DOHH2 (cell line): ENCODE measurements around the gene C4B.
"Not testable (repeated sequence)": the region's sequence is repeated elsewhere in the genome, so short reads cannot be mapped to it uniquely, and the experiment has no call there.

ENCODE experiments used
- H3F3A ChIP-seq: fragments of 200-600 bp; sonication (generic), shearing (Covaris generic); 2 replicates; pipeline ENCODE4 v1.6.0; 2016; ENCODE audit warnings: antibody characterized with exemption, mild to moderate bottlenecking; ENCODE audit not compliant: control insufficient read depth, insufficient read depth
- H3K27ac ChIP-seq: fragments of 200-600 bp; sonication (generic); 2 replicates; pipeline ENCODE4 v1.5.1; 2014; ENCODE audit warnings: low read depth, mild to moderate bottlenecking, low read length, moderate library complexity
- H3K27me3 ChIP-seq: fragments of 200-600 bp; sonication (generic); 2 replicates; pipeline ENCODE4 v1.6.1; 2014; ENCODE audit warnings: mild to moderate bottlenecking, low read length, mixed read lengths; ENCODE audit not compliant: control insufficient read depth
- H3K36me3 ChIP-seq: fragments of 200-600 bp; sonication (generic); 2 replicates; pipeline ENCODE4 v1.6.1; 2014; ENCODE audit warnings: mild to moderate bottlenecking, low read length, moderate library complexity, mixed read lengths; ENCODE audit not compliant: control insufficient read depth
- H3K4me1 ChIP-seq: fragments of 200-600 bp; sonication (generic); 2 replicates; pipeline ENCODE4 v1.6.1; 2014; ENCODE audit warnings: mild to moderate bottlenecking, low read length, mixed read lengths; ENCODE audit not compliant: control insufficient read depth
- H3K4me2 ChIP-seq: fragments of 200-600 bp; sonication (generic); 2 replicates; pipeline ENCODE4 v1.6.0; 2014; ENCODE audit warnings: mild to moderate bottlenecking, low read length, moderate library complexity
- H3K4me3 ChIP-seq: fragments of 200-600 bp; sonication (generic); 2 replicates; pipeline ENCODE4 v1.5.1; 2014; ENCODE audit warnings: mild to moderate bottlenecking, low read length, mixed read lengths
- H3K79me2 ChIP-seq: fragments of 200-600 bp; sonication (generic); 2 replicates; pipeline ENCODE4 v1.6.1; 2014; ENCODE audit warnings: mild to moderate bottlenecking, low read length, mixed read lengths; ENCODE audit not compliant: control insufficient read depth
- H3K9me2 ChIP-seq: fragments of 200-600 bp; sonication (generic); replicated peaks from 2 replicates; pipeline ENCODE4 v1.6.1; 2014; ENCODE audit warnings: mild to moderate bottlenecking, low read length, mixed read lengths; ENCODE audit not compliant: control insufficient read depth
- H3K9me3 ChIP-seq: fragments of 200-600 bp; sonication (generic); 2 replicates; pipeline ENCODE4 v1.6.1; 2014; ENCODE audit warnings: antibody characterized with exemption, low read length, mixed read lengths; ENCODE audit not compliant: control insufficient read depth, insufficient read depth
- H4K20me1 ChIP-seq: fragments of 200-600 bp; sonication (generic); 2 replicates; pipeline ENCODE4 v1.6.0; 2014; ENCODE audit warnings: low read depth, mild to moderate bottlenecking, antibody characterized with exemption, low read length, moderate library complexity; ENCODE audit not compliant: control insufficient read depth, insufficient read depth

Gene C4B

GRCh38 chr6:31994421-31994820 is 20.2 kb upstream of the C4B start:
- H3K4me3 ChIP-seq, H3K79me2 ChIP-seq, H3K27me3 ChIP-seq, H3K36me3 ChIP-seq, H4K20me1 ChIP-seq, H3K4me2 ChIP-seq, H3K27ac ChIP-seq, H3F3A ChIP-seq, H3K9me3 ChIP-seq, H3K4me1 ChIP-seq, H3K9me2 ChIP-seq: not testable (repeated sequence)

GRCh38 chr6:31996385-31996784 is 18.2 kb upstream of the C4B start:
- H3K4me1 ChIP-seq, H3K79me2 ChIP-seq, H3K4me2 ChIP-seq, H3K4me3 ChIP-seq, H3K36me3 ChIP-seq, H3F3A ChIP-seq, H4K20me1 ChIP-seq, H3K9me2 ChIP-seq, H3K27me3 ChIP-seq, H3K27ac ChIP-seq, H3K9me3 ChIP-seq: not testable (repeated sequence)

GRCh38 chr6:32002546-32003268 is 11.9 kb upstream of the C4B start:
- not testable (repeated sequence) for H3K4me2 ChIP-seq, H3K27me3 ChIP-seq

GRCh38 chr6:32003301-32003700 is 11.3 kb upstream of the C4B start:
- not testable (repeated sequence) for H3K27ac ChIP-seq, H3K9me3 ChIP-seq, H3K36me3 ChIP-seq, H3K4me2 ChIP-seq, H3K27me3 ChIP-seq, H3K9me2 ChIP-seq, H3K4me3 ChIP-seq, H3K79me2 ChIP-seq, H4K20me1 ChIP-seq, H3K4me1 ChIP-seq, H3F3A ChIP-seq

More at GRCh38 chr6:32002546-32003268, 11.9 kb upstream of the C4B start:
- not testable (repeated sequence) for H3K9me2 ChIP-seq, H3F3A ChIP-seq, H3K9me3 ChIP-seq, H4K20me1 ChIP-seq, H3K4me1 ChIP-seq, H3K27ac ChIP-seq, H3K4me3 ChIP-seq, H3K79me2 ChIP-seq, H3K36me3 ChIP-seq

- H3K36me3 ChIP-seq, H3K9me2 ChIP-seq, H3K9me3 ChIP-seq, H3K4me2 ChIP-seq, H3K4me1 ChIP-seq, H3K27me3 ChIP-seq, H3K27ac ChIP-seq, H4K20me1 ChIP-seq, H3K79me2 ChIP-seq, H3F3A ChIP-seq, H3K4me3 ChIP-seq: not testable (repeated sequence)
Measured at GRCh38 chr6:32004393-32004792, 10.2 kb upstream of the C4B start.

GRCh38 chr6:32004864-32005537 is 9.6 kb upstream of the C4B start:
- not testable (repeated sequence) for H3K4me1 ChIP-seq, H4K20me1 ChIP-seq, H3K36me3 ChIP-seq, H3K79me2 ChIP-seq, H3K27ac ChIP-seq, H3K4me3 ChIP-seq, H3K9me3 ChIP-seq, H3K4me2 ChIP-seq, H3K27me3 ChIP-seq, H3K9me2 ChIP-seq, H3F3A ChIP-seq

GRCh38 chr6:32005538-32005880 is 9.1 kb upstream of the C4B start:
- H4K20me1 ChIP-seq, H3K79me2 ChIP-seq, H3K27me3 ChIP-seq, H3K36me3 ChIP-seq, H3K4me3 ChIP-seq, H3K27ac ChIP-seq, H3K9me3 ChIP-seq, H3K4me2 ChIP-seq, H3K9me2 ChIP-seq, H3K4me1 ChIP-seq, H3F3A ChIP-seq: not testable (repeated sequence)

GRCh38 chr6:32005991-32006529 is 8.5 kb upstream of the C4B start:
- H3K4me1 ChIP-seq, H3K9me3 ChIP-seq, H3F3A ChIP-seq, H4K20me1 ChIP-seq, H3K27ac ChIP-seq, H3K4me3 ChIP-seq, H3K4me2 ChIP-seq, H3K9me2 ChIP-seq, H3K79me2 ChIP-seq, H3K27me3 ChIP-seq, H3K36me3 ChIP-seq: not testable (repeated sequence)
